Stomach (tissue), 4 donors: Measurements from ENCODE around the gene WBP1.

ENCODE experiments used
- EP300 ChIP-seq: sonication (generic); formaldehyde crosslinking; IDR thresholded peaks from one replicate; pipeline ENCODE4 v1.6.1; 2017; ENCODE audit warnings: antibody characterized with exemption
- POLR2AphosphoS5 ChIP-seq, 3 donors: sonication (generic); formaldehyde crosslinking; IDR thresholded peaks; one replicate each; pipeline ENCODE4 v1.6.1; 2016; ENCODE audit warnings: antibody characterized with exemption in 3 of 3
- TF ChIP-seq, protein P1 (sequence below), 7 experiments: fragments of 450-650 bp in 4 of 7; fragments of 200-600 bp in 3 of 7; sonication (generic) in 3 of 7; IDR thresholded peaks; one replicate each; pipeline ENCODE4 v1.5.1; 2016 to 2019; ENCODE audit warnings: antibody characterized with exemption in 7 of 7, control low read depth in 2 of 7, mild to moderate bottlenecking in 1 of 7

DNA sequence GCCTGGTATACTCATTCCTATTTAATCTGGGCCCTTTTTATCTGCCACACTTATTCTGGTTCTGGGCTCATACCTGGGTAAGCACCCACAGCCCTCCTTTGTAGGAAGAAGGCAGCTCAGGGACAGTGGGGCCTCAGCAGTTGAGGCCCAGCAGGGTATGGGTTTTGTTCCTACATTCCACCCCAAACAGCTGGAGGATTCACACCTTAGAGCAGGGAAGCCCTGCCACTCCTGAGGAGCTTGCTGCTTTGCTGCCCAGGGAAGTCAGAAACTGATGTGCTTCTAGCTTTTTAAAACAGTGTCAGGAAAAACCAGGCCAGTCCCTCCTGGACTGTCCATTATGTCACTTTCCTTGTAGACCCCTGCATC, 42.3 kb downstream of the WBP1 start:
- TF ChIP-seq, protein P1, sequence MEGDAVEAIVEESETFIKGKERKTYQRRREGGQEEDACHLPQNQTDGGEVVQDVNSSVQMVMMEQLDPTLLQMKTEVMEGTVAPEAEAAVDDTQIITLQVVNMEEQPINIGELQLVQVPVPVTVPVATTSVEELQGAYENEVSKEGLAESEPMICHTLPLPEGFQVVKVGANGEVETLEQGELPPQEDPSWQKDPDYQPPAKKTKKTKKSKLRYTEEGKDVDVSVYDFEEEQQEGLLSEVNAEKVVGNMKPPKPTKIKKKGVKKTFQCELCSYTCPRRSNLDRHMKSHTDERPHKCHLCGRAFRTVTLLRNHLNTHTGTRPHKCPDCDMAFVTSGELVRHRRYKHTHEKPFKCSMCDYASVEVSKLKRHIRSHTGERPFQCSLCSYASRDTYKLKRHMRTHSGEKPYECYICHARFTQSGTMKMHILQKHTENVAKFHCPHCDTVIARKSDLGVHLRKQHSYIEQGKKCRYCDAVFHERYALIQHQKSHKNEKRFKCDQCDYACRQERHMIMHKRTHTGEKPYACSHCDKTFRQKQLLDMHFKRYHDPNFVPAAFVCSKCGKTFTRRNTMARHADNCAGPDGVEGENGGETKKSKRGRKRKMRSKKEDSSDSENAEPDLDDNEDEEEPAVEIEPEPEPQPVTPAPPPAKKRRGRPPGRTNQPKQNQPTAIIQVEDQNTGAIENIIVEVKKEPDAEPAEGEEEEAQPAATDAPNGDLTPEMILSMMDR (IDR thresholded peaks at IDR 0.05): no peak
- TF ChIP-seq POLR2AphosphoS5 (IDR thresholded peaks at IDR 0.05) (no peak), EP300 (no peak)
